ENCODE results near the gene CIT.
A peak's percentile ranks its signal among the peaks of the same experiment; 100 is the strongest.

CIT gene

DNA sequence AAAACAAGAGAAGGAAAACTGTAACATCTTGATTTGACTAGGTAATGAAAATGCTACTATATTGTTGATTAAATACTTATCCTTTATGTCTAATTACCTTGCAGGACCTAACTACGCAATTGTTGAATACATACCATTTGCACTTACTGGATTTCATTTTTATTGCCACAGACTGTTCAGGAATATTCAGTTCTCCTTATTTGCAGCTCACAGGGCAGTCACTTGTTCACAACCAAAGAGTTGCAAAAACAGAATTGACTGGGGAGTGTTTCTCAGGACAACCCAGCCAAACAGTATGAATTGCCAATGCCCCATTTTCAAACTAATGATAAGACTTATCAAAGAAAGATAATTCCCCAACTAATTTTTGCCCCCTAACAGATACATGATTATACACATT, 49.4 kb downstream of the CIT start:
- no peak overlapping the region for H3K4me3 ChIP-seq
- TF ChIP-seq Cebpa-rat (IDR thresholded peaks at IDR 0.05): no peak
- H3K4me1 ChIP-seq: peaks cover 0 to 25% (median 0%) of the 10 kb centered on the region in 10 experiments; a peak in 4 of 20 replicates
- no peaks in the 10 kb centered on the region for H3K27me3 ChIP-seq
- peaks cover 5 to 16% (median 11%) of the 10 kb centered on the region in 11 experiments; a peak in 17 of 22 replicates for H3K9me3 ChIP-seq (replicated peaks in 1 of 11)
- H3K27ac ChIP-seq: peak overlapping the region in 1 of 11 experiments; percentile 52; a peak in 2 of 22 replicates
- peak overlapping the region in 2 of 11 experiments; percentile 42 to 50; a peak in 2 of 22 replicates for H3K4me2 ChIP-seq
- no peak overlapping the region for H3K9ac ChIP-seq
- no peaks in the 10 kb centered on the region for H4K20me1 ChIP-seq
- H3K36me3 ChIP-seq: peaks cover 0 to 98% (median 87%) of the 10 kb centered on the region in 11 experiments; a peak in 20 of 22 replicates

GRCh38 chr12:119826661-119827445, 50.3 kb downstream of the CIT start:
- H3K9ac ChIP-seq: peak overlapping the region in 1 of 11 experiments; percentile 11; a peak in 1 of 22 replicates
- peaks cover 0 to 25% (median 0%) of the 10 kb centered on the region in 10 experiments; a peak in 4 of 20 replicates for H3K4me1 ChIP-seq
- no peaks in the 10 kb centered on the region for H4K20me1 ChIP-seq
- peaks cover 5 to 16% (median 11%) of the 10 kb centered on the region in 11 experiments; a peak in 17 of 22 replicates for H3K9me3 ChIP-seq (replicated peaks in 1 of 11)
- peak overlapping the region in 3 of 11 experiments; percentile 2 to 50 (median 42); a peak in 3 of 22 replicates for H3K4me2 ChIP-seq
- H3K36me3 ChIP-seq: peaks cover 0 to 98% (median 87%) of the 10 kb centered on the region in 11 experiments; a peak in 20 of 22 replicates
- no peaks in the 10 kb centered on the region for H3K27me3 ChIP-seq
- H3K27ac ChIP-seq: peak overlapping the region in 3 of 11 experiments; percentile 30 to 52 (median 37); a peak in 4 of 22 replicates
- no peak for TF ChIP-seq Cebpa-rat (IDR thresholded peaks at IDR 0.05)
- H3K4me3 ChIP-seq: no peak overlapping the region

GRCh38 chr12:119825262-119825661, 51.9 kb downstream of the CIT start:
- H3K27ac ChIP-seq: no peak overlapping the region
- H3K27me3 ChIP-seq: no peaks in the 10 kb centered on the region
- H3K4me3 ChIP-seq: no peak overlapping the region
- peaks cover 0 to 98% (median 86%) of the 10 kb centered on the region in 11 experiments; a peak in 20 of 22 replicates for H3K36me3 ChIP-seq
- peaks cover 0 to 25% (median 0%) of the 10 kb centered on the region in 10 experiments; a peak in 4 of 20 replicates for H3K4me1 ChIP-seq
- no peak overlapping the region for H3K9ac ChIP-seq
- H3K9me3 ChIP-seq (replicated peaks in 1 of 11): peaks cover 5 to 16% (median 11%) of the 10 kb centered on the region in 11 experiments; a peak in 17 of 22 replicates
- H4K20me1 ChIP-seq: no peaks in the 10 kb centered on the region
- H3K4me2 ChIP-seq: no peak overlapping the region
- TF ChIP-seq Cebpa-rat (IDR thresholded peaks at IDR 0.05): no peak

- no peak overlapping the region for H3K9ac ChIP-seq
- H3K4me1 ChIP-seq: peaks cover 0 to 15% (median 0%) of the 10 kb centered on the region in 10 experiments; a peak in 4 of 20 replicates
- TF ChIP-seq Cebpa-rat (IDR thresholded peaks at IDR 0.05): no peak
- H3K27me3 ChIP-seq: no peaks in the 10 kb centered on the region
- no peaks in the 10 kb centered on the region for H4K20me1 ChIP-seq
- H3K4me2 ChIP-seq: no peak overlapping the region
- no peak overlapping the region for H3K4me3 ChIP-seq
- no peak overlapping the region for H3K27ac ChIP-seq
- peaks cover 0 to 98% (median 86%) of the 10 kb centered on the region in 11 experiments; a peak in 21 of 22 replicates for H3K36me3 ChIP-seq
- H3K9me3 ChIP-seq (replicated peaks in 1 of 11): no peaks in the 10 kb centered on the region; a peak in 1 of 22 replicates
Observed at GRCh38 chr12:119822046-119822445, 55.1 kb downstream of the CIT start.

GRCh38 chr12:119819322-119819721, 57.8 kb downstream of the CIT start:
- H3K36me3 ChIP-seq: peaks cover 0 to 96% (median 87%) of the 10 kb centered on the region in 11 experiments; a peak in 21 of 22 replicates
- no peak for TF ChIP-seq Cebpa-rat (IDR thresholded peaks at IDR 0.05)
- peaks cover 0 to 8% (median 0%) of the 10 kb centered on the region in 11 experiments; a peak in 5 of 22 replicates for H3K9me3 ChIP-seq (replicated peaks in 1 of 11)

DNA sequence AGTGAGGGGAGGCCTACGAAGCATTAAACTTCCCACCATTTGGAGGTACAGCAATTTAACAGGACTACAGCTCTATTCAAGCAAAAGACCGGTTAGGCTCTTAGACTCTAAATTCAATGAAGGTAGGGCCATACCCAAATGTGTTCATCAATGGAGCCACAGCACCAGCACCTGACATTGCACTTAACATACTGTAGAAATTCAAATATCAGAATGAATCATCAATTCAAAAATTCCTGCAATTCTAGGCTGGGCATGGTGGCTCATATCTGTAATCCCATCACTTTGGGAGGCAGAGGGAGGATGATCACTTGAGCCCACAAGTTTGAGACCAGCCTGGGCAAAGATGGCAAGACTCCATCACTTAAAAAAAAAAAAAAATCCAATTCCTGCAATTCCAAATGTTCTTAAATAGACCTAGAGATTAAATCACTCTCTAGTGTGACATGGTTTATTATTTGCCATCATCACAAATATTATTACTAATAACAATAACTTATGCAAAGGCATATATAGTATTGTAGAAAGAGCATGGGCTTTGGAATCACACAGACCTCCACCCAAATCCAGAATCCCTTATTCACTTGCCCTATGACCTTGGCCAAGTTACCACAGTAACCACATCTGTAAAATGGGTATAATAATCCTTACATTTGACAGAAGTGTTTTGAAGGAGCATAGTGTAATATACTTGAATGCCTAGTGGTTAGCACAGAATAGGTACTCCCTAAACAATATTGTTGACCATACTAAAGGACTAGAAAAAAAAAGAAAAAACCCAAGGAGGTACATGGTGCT, 59.4 kb downstream of the CIT start:
- H3K36me3 ChIP-seq: peaks cover 0 to 100% (median 93%) of the 10 kb centered on the region in 11 experiments; a peak in 21 of 22 replicates
- H3K4me1 ChIP-seq: peaks cover 0 to 20% (median 0%) of the 10 kb centered on the region in 10 experiments; a peak in 4 of 20 replicates
- no peak overlapping the region for H3K4me2 ChIP-seq
- H3K4me3 ChIP-seq: no peak overlapping the region
- H3K9me3 ChIP-seq (replicated peaks in 1 of 11): peaks cover 0 to 8% (median 0%) of the 10 kb centered on the region in 11 experiments; a peak in 5 of 22 replicates
- no peak overlapping the region for H3K9ac ChIP-seq
- H3K27me3 ChIP-seq: no peaks in the 10 kb centered on the region
- H4K20me1 ChIP-seq: no peaks in the 10 kb centered on the region
- H3K27ac ChIP-seq: no peak overlapping the region
- TF ChIP-seq Cebpa-rat (IDR thresholded peaks at IDR 0.05): no peak

More at GRCh38 chr12:119819322-119819721, 57.8 kb downstream of the CIT start:
- no peaks in the 10 kb centered on the region for H3K27me3 ChIP-seq
- H4K20me1 ChIP-seq: no peaks in the 10 kb centered on the region
- no peak overlapping the region for H3K4me3 ChIP-seq
- no peak overlapping the region for H3K9ac ChIP-seq
- no peak overlapping the region for H3K4me2 ChIP-seq
- H3K4me1 ChIP-seq: peaks cover 0 to 4% (median 0%) of the 10 kb centered on the region in 10 experiments; a peak in 3 of 20 replicates
- no peak overlapping the region for H3K27ac ChIP-seq

DNA sequence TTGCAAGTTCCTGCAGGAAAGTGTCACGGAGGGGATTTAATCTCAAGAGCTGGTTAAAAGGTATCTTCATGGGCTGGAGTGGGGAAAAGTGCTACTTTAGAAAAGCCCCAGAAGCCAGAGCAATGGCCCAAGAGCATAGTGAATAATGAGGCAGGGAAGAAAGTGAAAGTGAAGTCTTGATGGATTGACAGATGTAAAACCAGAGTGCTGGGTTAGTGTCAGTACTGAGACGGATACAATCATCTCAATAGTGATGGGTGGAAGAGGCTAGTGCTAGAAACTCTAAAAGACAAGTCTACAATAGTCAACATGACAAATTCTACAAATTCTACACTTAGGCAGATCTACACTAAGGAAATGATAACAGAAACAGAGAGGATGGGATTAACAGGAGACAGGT, 68.1 kb downstream of the CIT start:
- no peak overlapping the region for H3K27ac ChIP-seq

DNA sequence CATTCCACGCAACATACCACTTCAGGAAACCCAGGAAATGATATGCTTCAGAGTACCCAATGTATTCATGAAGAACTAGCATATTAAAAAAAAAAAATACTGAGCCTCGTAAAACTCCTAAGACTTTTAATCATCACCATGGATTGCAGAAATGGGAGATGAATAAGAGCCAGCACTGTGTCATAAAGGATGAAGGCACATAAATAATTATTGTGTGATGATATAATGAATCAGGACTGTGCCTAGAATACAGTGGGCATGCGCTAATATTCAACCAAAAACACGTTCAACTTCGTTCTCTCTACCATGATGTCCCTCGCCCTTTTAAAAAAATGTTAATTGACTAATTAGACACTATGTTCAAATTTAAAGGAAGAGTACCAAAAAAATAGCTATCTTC, 68.7 kb downstream of the CIT start:
- H3K4me2 ChIP-seq: no peak overlapping the region
- H3K27ac ChIP-seq: no peak overlapping the region

More for the DNA sequence above, 68.1 kb downstream of the CIT start:
- Histone ChIP-seq H3K36me3 (peaks cover 4 to 98% (median 85%) of the 10 kb centered on the region in 11 experiments; a peak in 20 of 22 replicates), H4K20me1 (peaks cover 0 to 5% (median 0%) of the 10 kb centered on the region in 11 experiments; a peak in 3 of 22 replicates), H3K4me3 (no peak overlapping the region), H3K27me3 (no peaks in the 10 kb centered on the region), H3K9ac (no peak overlapping the region), H3K4me2 (no peak overlapping the region), H3K4me1 (peaks cover 0 to 13% (median 0%) of the 10 kb centered on the region in 10 experiments; a peak in 4 of 20 replicates), H3K9me3 (replicated peaks in 1 of 11) (peaks cover 8 to 25% (median 18%) of the 10 kb centered on the region in 11 experiments; a peak in 21 of 22 replicates)
- TF ChIP-seq Cebpa-rat (IDR thresholded peaks at IDR 0.05): no peak

More for the DNA sequence above, 68.7 kb downstream of the CIT start:
- no peaks in the 10 kb centered on the region for H3K27me3 ChIP-seq
- peaks cover 4 to 98% (median 85%) of the 10 kb centered on the region in 11 experiments; a peak in 20 of 22 replicates for H3K36me3 ChIP-seq
- no peak overlapping the region for H3K4me3 ChIP-seq
- H3K4me1 ChIP-seq: peaks cover 0 to 8% (median 0%) of the 10 kb centered on the region in 10 experiments; a peak in 3 of 20 replicates
- H3K9me3 ChIP-seq (replicated peaks in 1 of 11): peaks cover 8 to 25% (median 18%) of the 10 kb centered on the region in 11 experiments; a peak in 21 of 22 replicates
- TF ChIP-seq Cebpa-rat (IDR thresholded peaks at IDR 0.05): no peak
- no peak overlapping the region for H3K9ac ChIP-seq
- H4K20me1 ChIP-seq: peaks cover 0 to 8% (median 0%) of the 10 kb centered on the region in 11 experiments; a peak in 4 of 22 replicates

All from BLaER1 treated with 17β-estradiol and CSF1 and Interleukin-3, amounts not matched to agents 10 nM and 100 nM (cell line).